HAP-1 (cell line): ENCODE measurements around the gene CNPY1.
A peak's percentile ranks its signal among the peaks of the same experiment; 100 is the strongest.

ENCODE experiments used
- DNase-seq, 2 experiments: peaks; one replicate each; pipeline ENCODE4 v3.0.0-alpha.2; 2016 to 2020; ENCODE audit warnings: low spot score in 2 of 2
- H3K27me3 ChIP-seq: fragments of 250-450 bp; sonication (Bioruptor Pico); 2 replicates; pipeline ENCODE4 v1.5.1; 2020; ENCODE audit warnings: low read depth, mild to moderate bottlenecking, moderate library complexity
- H3K36me3 ChIP-seq: fragments of 250-450 bp; sonication (Bioruptor Pico); replicated peaks from 2 replicates; pipeline ENCODE4 v1.5.1; 2020; ENCODE audit warnings: mild to moderate bottlenecking
- H3K4me1 ChIP-seq: fragments of 250-450 bp; sonication (Bioruptor Pico); 2 replicates; pipeline ENCODE4 v1.5.1; 2020; ENCODE audit warnings: mild to moderate bottlenecking
- H3K4me3 ChIP-seq: fragments of 250-450 bp; sonication (Bioruptor Pico); 2 replicates; pipeline ENCODE4 v1.5.1; 2020; ENCODE audit warnings: mild to moderate bottlenecking, moderate library complexity
- H3K9me3 ChIP-seq: fragments of 250-450 bp; sonication (Bioruptor Pico); 2 replicates; pipeline ENCODE4 v1.5.1; 2020; ENCODE audit warnings: mild to moderate bottlenecking, moderate library complexity
- in situ Hi-C: fragments of 300-500 bp; cut with MboI; formaldehyde crosslinking; loops from 3 replicates; pipeline ENCODE4 v1.14.3; 2020; ENCODE audit warnings: low sequenced_read_pairs, inconsistent platforms, mixed read lengths

The CNPY1 gene

GRCh38 chr7:155495440-155496248 is 50.7 kb downstream of the CNPY1 start:
- Histone ChIP-seq H3K9me3 (no peaks in the 10 kb centered on the region), H3K4me1 (peaks cover 2% of the 10 kb centered on the region; the same call in 1 of the 2 replicates), H3K4me3 (no peak overlapping the region), H3K36me3 (no peaks in the 10 kb centered on the region), H3K27me3 (no peaks in the 10 kb centered on the region)
- in situ Hi-C loops, result no loop called here
- no peak for DNase-seq

- in situ Hi-C loops, result no loop called here
Observed at GRCh38 chr7:155494551-155494950, 51.8 kb downstream of the CNPY1 start.

GRCh38 chr7:155493744-155494538 is 52.4 kb downstream of the CNPY1 start:
- in situ Hi-C loops, result no loop called here
- DNase-seq, result no peak
- Histone ChIP-seq H3K27me3 (no peaks in the 10 kb centered on the region), H3K9me3 (no peaks in the 10 kb centered on the region), H3K36me3 (no peaks in the 10 kb centered on the region), H3K4me3 (no peak overlapping the region), H3K4me1 (peaks cover 5% of the 10 kb centered on the region; the same call in 1 of the 2 replicates)

More at GRCh38 chr7:155494551-155494950, 51.8 kb downstream of the CNPY1 start:
- no peak for DNase-seq
- no peak overlapping the region for H3K4me3 ChIP-seq
- peaks cover 5% of the 10 kb centered on the region; the same call in 1 of the 2 replicates for H3K4me1 ChIP-seq
- no peaks in the 10 kb centered on the region for H3K27me3 ChIP-seq
- no peaks in the 10 kb centered on the region for H3K9me3 ChIP-seq
- no peaks in the 10 kb centered on the region for H3K36me3 ChIP-seq

- no peaks in the 10 kb centered on the region for H3K9me3 ChIP-seq
- peaks cover 5% of the 10 kb centered on the region; the same call in 1 of the 2 replicates for H3K4me1 ChIP-seq
- in situ Hi-C loops, result no loop called here
- DNase-seq, result no peak
- H3K36me3 ChIP-seq, result no peaks in the 10 kb centered on the region
- H3K27me3 ChIP-seq, result no peaks in the 10 kb centered on the region
- no peak overlapping the region for H3K4me3 ChIP-seq
Observed at GRCh38 chr7:155491812-155492211, 54.5 kb downstream of the CNPY1 start.

- DNase-seq, result peak in 1 of 2 experiments; percentile 51
- Histone ChIP-seq H3K27me3 (no peaks in the 10 kb centered on the region), H3K36me3 (no peaks in the 10 kb centered on the region), H3K4me1 (peaks cover 5% of the 10 kb centered on the region; the same call in 1 of the 2 replicates), H3K4me3 (no peak overlapping the region), H3K9me3 (no peaks in the 10 kb centered on the region)
- in situ Hi-C loops, result no loop called here
Observed at GRCh38 chr7:155490697-155491628, 55.4 kb downstream of the CNPY1 start.

GRCh38 chr7:155489862-155490696 is 56.3 kb downstream of the CNPY1 start:
- Histone ChIP-seq H3K36me3 (no peaks in the 10 kb centered on the region), H3K9me3 (no peaks in the 10 kb centered on the region), H3K4me3 (no peak overlapping the region), H3K27me3 (no peaks in the 10 kb centered on the region), H3K4me1 (peaks cover 5% of the 10 kb centered on the region; the same call in 1 of the 2 replicates)
- in situ Hi-C loops, result no loop called here
- DNase-seq, result no peak

GRCh38 chr7:155489158-155489840 is 57.1 kb downstream of the CNPY1 start:
- in situ Hi-C loops, result no loop called here

GRCh38 chr7:155488483-155489127 is 57.8 kb downstream of the CNPY1 start:
- no peak overlapping the region for H3K4me3 ChIP-seq
- H3K4me1 ChIP-seq, result peaks cover 6% of the 10 kb centered on the region
- H3K27me3 ChIP-seq, result no peaks in the 10 kb centered on the region
- no peak for DNase-seq
- in situ Hi-C loops, result no loop called here
- no peaks in the 10 kb centered on the region for H3K36me3 ChIP-seq
- no peaks in the 10 kb centered on the region for H3K9me3 ChIP-seq

More at GRCh38 chr7:155489158-155489840, 57.1 kb downstream of the CNPY1 start:
- Histone ChIP-seq H3K4me1 (peaks cover 5% of the 10 kb centered on the region; the same call in 1 of the 2 replicates), H3K36me3 (no peaks in the 10 kb centered on the region), H3K9me3 (no peaks in the 10 kb centered on the region), H3K4me3 (no peak overlapping the region), H3K27me3 (no peaks in the 10 kb centered on the region)
- DNase-seq, result no peak

- in situ Hi-C loops, result no loop called here
- no peak for DNase-seq
- no peaks in the 10 kb centered on the region for H3K36me3 ChIP-seq
- H3K9me3 ChIP-seq, result no peaks in the 10 kb centered on the region
- H3K4me1 ChIP-seq, result peaks cover 14% of the 10 kb centered on the region
- H3K4me3 ChIP-seq, result no peak overlapping the region
- H3K27me3 ChIP-seq, result no peaks in the 10 kb centered on the region
Observed at GRCh38 chr7:155487509-155488482, 58.6 kb downstream of the CNPY1 start.

- Histone ChIP-seq H3K9me3 (no peaks in the 10 kb centered on the region), H3K27me3 (no peaks in the 10 kb centered on the region), H3K36me3 (no peaks in the 10 kb centered on the region), H3K4me1 (peaks cover 15% of the 10 kb centered on the region), H3K4me3 (no peak overlapping the region)
- in situ Hi-C loops, result no loop called here
- DNase-seq, result no peak
Observed at GRCh38 chr7:155486783-155487508, 59.4 kb downstream of the CNPY1 start.
